Endodermal cell (in vitro differentiated cells): ENCODE data around the gene JAZF1. TPM values are rescaled to one million over a fixed set of nuclear protein-coding genes. Genes with fewer than 3 reads are reported as not detected.

Experiments used
- DNase-seq: peaks from one replicate; pipeline ENCODE4 v3.0.0-alpha.2; 2017
- H3K27ac ChIP-seq: 2 replicates; pipeline ENCODE4 v1.5.1; 2013; ENCODE audit warnings: mild to moderate bottlenecking, low read depth, low read length, moderate library complexity
- H3K27me3 ChIP-seq: 2 replicates; pipeline ENCODE4 v1.6.1; 2013; ENCODE audit warnings: mild to moderate bottlenecking, low read length, moderate library complexity; ENCODE audit not compliant: insufficient read depth, control insufficient read depth, poor library complexity, severe bottlenecking
- H3K36me3 ChIP-seq: 2 replicates; pipeline ENCODE4 v1.7.0; 2013; ENCODE audit warnings: mild to moderate bottlenecking, low read length, moderate library complexity; ENCODE audit not compliant: control insufficient read depth, insufficient read depth
- H3K4me1 ChIP-seq: one replicate; pipeline ENCODE4 v1.7.0; 2013; ENCODE audit warnings: low read length; ENCODE audit not compliant: control insufficient read depth, insufficient read depth
- H3K4me3 ChIP-seq: 2 replicates; pipeline ENCODE4 v1.5.1; 2013; ENCODE audit warnings: mild to moderate bottlenecking, low read length, moderate library complexity
- H3K9ac ChIP-seq: 2 replicates; pipeline ENCODE4 v1.6.1; 2013; ENCODE audit warnings: mild to moderate bottlenecking, low read length, moderate library complexity; ENCODE audit not compliant: poor library complexity, severe bottlenecking; ENCODE audit errors: extremely low read depth
- H3K9me3 ChIP-seq: 2 replicates; pipeline ENCODE4 v1.6.1; 2013; ENCODE audit warnings: mild to moderate bottlenecking, low read length, moderate library complexity; ENCODE audit not compliant: control insufficient read depth
- H3K27ac Mint-ChIP-seq: 2 replicates; pipeline ENCODE4 v1.8.0; 2020; ENCODE audit warnings: mixed read lengths
- H3K27me3 Mint-ChIP-seq: 2 replicates; pipeline ENCODE4 v1.8.0; 2021; ENCODE audit warnings: mild to moderate bottlenecking, mixed read lengths; ENCODE audit not compliant: insufficient read depth
- H3K36me3 Mint-ChIP-seq: 2 replicates; pipeline ENCODE4 v1.8.0; 2020; ENCODE audit warnings: low read depth, mixed read lengths
- H3K4me1 Mint-ChIP-seq: 2 replicates; pipeline ENCODE4 v1.8.0; 2020; ENCODE audit warnings: mixed read lengths
- H3K4me3 Mint-ChIP-seq: 2 replicates; pipeline ENCODE4 v1.8.0; 2020; ENCODE audit warnings: mild to moderate bottlenecking, moderate library complexity, mixed read lengths
- H3K9me3 Mint-ChIP-seq: 2 replicates; pipeline ENCODE4 v1.8.0; 2020; ENCODE audit warnings: mild to moderate bottlenecking, mixed read lengths
- WGBS, 2 experiments: methylation state at CpG; one replicate each; pipeline versions ENCODE4 v1.1.5 to v1.1.7; 2013; ENCODE audit warnings: missing lambda C conversion rate in 2 of 2, mixed read lengths in 1 of 2; ENCODE audit not compliant: insufficient coverage in 1 of 2, insufficient read length in 1 of 2; 5-methylcytosine and 5-hydroxymethylcytosine counted together
- total RNA-seq, 2 donors: library from RNA; stranded (reverse); fragmentation: NEBNext Ultra II Directional in 1 of 2; extraction: Animal tissue kit (Norgen Biotek cat#: 25700) in 1 of 2; gene quantifications; 2 replicates in 1 of 2; 3 replicates in 1 of 2; pipeline ENCODE4 v1.2.1, GENCODE V29; 2021
- TF ChIP-seq, protein P1 (sequence below): fragments of 200-600 bp; sonication (generic); conservative IDR thresholded peaks from 2 replicates; pipeline ENCODE4 v1.5.0; 2021; ENCODE audit warnings: antibody characterized with exemption, mild to moderate bottlenecking

Gene JAZF1
- total RNA-seq, 2 donors from 2014 or later = 18.3 to 33.6 TPM

- Mint-ChIP-seq H3K36me3 (peaks cover 7% of the 10 kb centered on the region), H3K4me1 (no peaks in the 10 kb centered on the region), H3K27ac (no peak overlapping the region), H3K4me3 (no peak overlapping the region), H3K27me3 (no peaks in the 10 kb centered on the region), H3K9me3 (no peaks in the 10 kb centered on the region)
- H3K27me3 ChIP-seq = no peaks in the 10 kb centered on the region
- H3K9ac ChIP-seq = no peak overlapping the region
- H3K4me1 ChIP-seq = no peaks in the 10 kb centered on the region
- no peaks in the 10 kb centered on the region for H3K9me3 ChIP-seq
- TF ChIP-seq, protein P1, sequence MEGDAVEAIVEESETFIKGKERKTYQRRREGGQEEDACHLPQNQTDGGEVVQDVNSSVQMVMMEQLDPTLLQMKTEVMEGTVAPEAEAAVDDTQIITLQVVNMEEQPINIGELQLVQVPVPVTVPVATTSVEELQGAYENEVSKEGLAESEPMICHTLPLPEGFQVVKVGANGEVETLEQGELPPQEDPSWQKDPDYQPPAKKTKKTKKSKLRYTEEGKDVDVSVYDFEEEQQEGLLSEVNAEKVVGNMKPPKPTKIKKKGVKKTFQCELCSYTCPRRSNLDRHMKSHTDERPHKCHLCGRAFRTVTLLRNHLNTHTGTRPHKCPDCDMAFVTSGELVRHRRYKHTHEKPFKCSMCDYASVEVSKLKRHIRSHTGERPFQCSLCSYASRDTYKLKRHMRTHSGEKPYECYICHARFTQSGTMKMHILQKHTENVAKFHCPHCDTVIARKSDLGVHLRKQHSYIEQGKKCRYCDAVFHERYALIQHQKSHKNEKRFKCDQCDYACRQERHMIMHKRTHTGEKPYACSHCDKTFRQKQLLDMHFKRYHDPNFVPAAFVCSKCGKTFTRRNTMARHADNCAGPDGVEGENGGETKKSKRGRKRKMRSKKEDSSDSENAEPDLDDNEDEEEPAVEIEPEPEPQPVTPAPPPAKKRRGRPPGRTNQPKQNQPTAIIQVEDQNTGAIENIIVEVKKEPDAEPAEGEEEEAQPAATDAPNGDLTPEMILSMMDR = no peak
- H3K36me3 ChIP-seq = no peaks in the 10 kb centered on the region
- H3K4me3 ChIP-seq = no peak overlapping the region
- no peak overlapping the region for H3K27ac ChIP-seq
- 73% methylated on average over 4 of the region's 4 CpGs; no CpG with 5 or more reads in 1 of the 2 experiments for WGBS, 2 experiments
- DNase-seq = no peak
These were observed 210.2 kb downstream of the JAZF1 start for GRCh38 chr7:27970350-27970749.

DNA sequence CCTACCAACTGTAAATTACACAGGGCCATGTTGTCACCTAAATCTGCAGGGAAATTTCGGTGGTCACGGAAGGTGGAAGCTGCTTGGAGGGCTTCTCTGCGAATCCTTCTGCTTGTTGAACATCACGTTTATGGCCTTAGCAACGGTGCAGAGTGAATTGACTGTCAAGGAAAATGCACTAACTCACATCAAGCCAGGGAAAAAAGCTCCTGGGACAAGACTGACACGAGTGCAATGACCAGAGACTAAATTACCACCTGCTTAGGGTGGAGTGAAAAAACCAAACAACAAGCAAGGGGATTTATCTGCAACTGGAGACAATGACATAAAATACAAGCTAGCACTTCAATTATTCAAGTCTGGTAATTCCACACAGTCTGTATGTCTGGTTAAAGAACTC, 211.2 kb downstream of the JAZF1 start:
- H3K36me3 ChIP-seq = no peaks in the 10 kb centered on the region
- H3K9me3 ChIP-seq = no peaks in the 10 kb centered on the region
- Mint-ChIP-seq H3K27me3 (no peaks in the 10 kb centered on the region), H3K36me3 (peaks cover 5% of the 10 kb centered on the region), H3K4me1 (no peaks in the 10 kb centered on the region), H3K4me3 (no peak overlapping the region), H3K9me3 (no peaks in the 10 kb centered on the region), H3K27ac (no peak overlapping the region)
- 92 to 97% methylated on average over 6 of the region's 6 CpGs for WGBS, 2 experiments
- no peak overlapping the region for H3K4me3 ChIP-seq
- no peaks in the 10 kb centered on the region for H3K27me3 ChIP-seq
- H3K4me1 ChIP-seq = no peaks in the 10 kb centered on the region
- H3K27ac ChIP-seq = no peak overlapping the region
- H3K9ac ChIP-seq = no peak overlapping the region
- TF ChIP-seq, protein P1 = no peak
- no peak for DNase-seq

GRCh38 chr7:27967639-27968038, 213.0 kb downstream of the JAZF1 start:
- Histone ChIP-seq H3K9ac (no peak overlapping the region), H3K27me3 (no peaks in the 10 kb centered on the region), H3K27ac (no peak overlapping the region), H3K36me3 (no peaks in the 10 kb centered on the region), H3K9me3 (no peaks in the 10 kb centered on the region), H3K4me1 (no peaks in the 10 kb centered on the region), H3K4me3 (no peak overlapping the region)
- TF ChIP-seq, protein P1 = no peak
- Mint-ChIP-seq H3K36me3 (peaks cover 5% of the 10 kb centered on the region), H3K27ac (no peak overlapping the region), H3K27me3 (no peaks in the 10 kb centered on the region), H3K4me3 (no peak overlapping the region), H3K9me3 (no peaks in the 10 kb centered on the region), H3K4me1 (no peaks in the 10 kb centered on the region)
- no peak for DNase-seq
- WGBS, 2 experiments = no CpG with 5 or more reads among the region's 1 CpG
